Sigmoid colon (tissue), 7 donors: Measurements from ENCODE around the gene MAP3K14. TPM values are rescaled to one million over a fixed set of nuclear protein-coding genes. Genes with fewer than 3 reads are reported as not detected.

ENCODE experiments used
- DNase-seq: peaks from one replicate; pipeline ENCODE4 v3.0.0-alpha.2; 2019
- H3K27ac ChIP-seq, 4 donors: fragments of 200-600 bp; sonication (generic); one replicate each; pipeline ENCODE4 v1.5.1; 2016 to 2019; ENCODE audit warnings: mild to moderate bottlenecking in 1 of 4
- H3K27me3 ChIP-seq, 3 donors: fragments of 200-600 bp; sonication (generic); one replicate each; pipeline ENCODE4 v1.5.1; 2019; ENCODE audit warnings: mild to moderate bottlenecking in 1 of 3
- H3K36me3 ChIP-seq, 4 donors: fragments of 200-600 bp; sonication (generic); one replicate each; pipeline ENCODE4 v1.5.1; 2016 to 2019
- H3K4me1 ChIP-seq, 4 donors: fragments of 200-600 bp; sonication (generic); one replicate each; pipeline ENCODE4 v1.5.1; 2017 to 2019
- H3K4me3 ChIP-seq, 4 donors: fragments of 200-600 bp; sonication (generic); one replicate each; pipeline ENCODE4 v1.5.1; 2017 to 2019; ENCODE audit warnings: mild to moderate bottlenecking in 2 of 4, moderate library complexity in 1 of 4
- H3K9me3 ChIP-seq, 4 donors: fragments of 200-600 bp in 3 of 4; sonication (generic) in 3 of 4; one replicate each; pipeline versions ENCODE4 v1.5.1 to v1.6.1; 2013 to 2019
- CTCF ChIP-seq, 4 experiments: fragments of 450-650 bp in 3 of 4; fragments of 200-600 bp in 1 of 4; IDR thresholded peaks; one replicate each; pipeline ENCODE4 v1.5.1; 2016 to 2019; ENCODE audit warnings: antibody characterized with exemption in 4 of 4, mild to moderate bottlenecking in 3 of 4, moderate library complexity in 2 of 4
- EP300 ChIP-seq, 4 donors: sonication (generic); formaldehyde crosslinking; IDR thresholded peaks; one replicate each; pipeline ENCODE4 v1.6.1; 2017; ENCODE audit warnings: antibody characterized with exemption in 4 of 4
- POLR2A ChIP-seq, 2 donors: fragments of 450-650 bp; IDR thresholded peaks; one replicate each; pipeline ENCODE4 v1.6.1; 2016; ENCODE audit warnings: antibody characterized with exemption in 2 of 2, mild to moderate bottlenecking in 2 of 2, moderate library complexity in 2 of 2
- POLR2AphosphoS5 ChIP-seq, 4 donors: sonication (generic); formaldehyde crosslinking; IDR thresholded peaks; one replicate each; pipeline ENCODE4 v1.6.1; 2017; ENCODE audit warnings: antibody characterized with exemption in 4 of 4
- WGBS, 2 donors: extraction: QIAGEN DNeasy Blood & Tissue Kit; methylation state at CpG; one replicate each; pipeline ENCODE4 v1.1.7; 2013; 5-methylcytosine and 5-hydroxymethylcytosine counted together
- intact Hi-C: fragments of 100-400 bp; cut with DNase I; formaldehyde crosslinking; loops from one replicate; pipeline ENCODE4 v1.15.1; 2023
- polyA plus RNA-seq, 3 donors: library from polyadenylated mRNA; stranded (reverse); fragments of 200-250 nt; gene quantifications; one replicate each; pipeline ENCODE4 v1.2.3, GENCODE V29; 2013
- total RNA-seq, 4 donors: library from RNA; depleted of rRNA; stranded (reverse); fragments of >200 nt; gene quantifications; one replicate each; pipeline ENCODE4 v1.1.0, GENCODE V29; 2016
- donor health status: healthy with polysubstance abuse.
- donor health status: Bipolar disorder and iron deficiency.
- donor health status: healthy.

Gene MAP3K14
- total and polyA plus RNA-seq, 7 donors: 7.2 to 28.5 (median 11.1) TPM

DNA sequence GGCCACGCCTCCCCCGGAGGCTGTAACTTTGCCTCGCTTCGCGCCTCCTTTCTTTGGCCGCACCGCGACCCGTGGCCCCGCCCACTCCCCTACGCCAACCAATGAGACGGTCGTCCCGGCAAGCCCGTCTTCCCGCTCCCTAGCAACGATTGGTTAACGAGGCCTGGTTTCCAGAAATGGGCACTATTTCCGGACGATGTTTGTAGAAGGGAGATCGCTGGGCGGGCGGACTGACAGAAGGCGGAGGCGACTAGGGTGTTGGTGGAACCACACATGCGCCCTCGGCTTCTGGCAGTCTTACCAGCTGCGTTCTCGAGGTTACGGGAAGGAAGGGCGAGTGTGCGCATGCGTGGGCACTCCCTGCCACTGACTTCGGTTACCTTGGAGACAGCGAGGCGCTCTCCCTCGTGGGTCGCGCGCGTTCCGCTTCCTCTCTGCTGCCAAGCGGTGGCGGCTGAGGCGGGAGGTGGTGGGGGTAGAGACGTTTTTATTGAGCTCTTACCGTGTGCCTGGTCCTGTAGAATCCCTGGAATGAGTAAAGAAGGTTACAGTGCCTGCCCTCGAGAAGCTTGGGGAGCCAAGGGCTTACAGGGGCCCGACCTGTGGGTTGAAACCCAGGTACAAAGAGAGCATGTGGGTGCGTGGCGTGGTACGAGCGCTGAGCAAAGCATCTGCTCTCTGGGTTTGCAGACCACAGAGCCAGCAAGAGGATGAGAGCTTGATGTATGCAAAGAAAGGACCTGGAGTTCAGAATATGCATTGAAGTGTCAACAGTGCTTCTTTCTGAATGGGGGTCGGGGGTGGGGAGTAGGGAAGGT is 500 bp upstream of the MAP3K14 start:
- H3K4me3 ChIP-seq: peak overlapping the region; percentile 26 to 93 (median 86)
- H3K4me1 ChIP-seq: peaks cover 2 to 88% (median 72%) of the 10 kb centered on the region in 4 donors
- no peaks in the 10 kb centered on the region for H3K36me3 ChIP-seq
- whole genome bisulfite sequencing, 2 donors: 0 to 1% methylated on average over 54 of the region's 54 CpGs
- intact Hi-C loops: loop anchor here (2.0 to 5.0 kb wide), 3 partner anchors 41 to 170 kb away; partner anchors contain the start of genes FMNL1 and HEXIM1
- peak overlapping the region; percentile 95 to 98 (median 97) for H3K27ac ChIP-seq
- H3K9me3 ChIP-seq: no peaks in the 10 kb centered on the region
- peak in 1 of 4 donors; percentile 39 for TF ChIP-seq EP300 (IDR thresholded peaks at IDR 0.05)
- no peak for TF ChIP-seq CTCF (IDR thresholded peaks at IDR 0.05)
- peak in 1 of 2 donors; percentile 33 for TF ChIP-seq POLR2A (IDR thresholded peaks at IDR 0.05)
- peak; percentile 47 to 94 (median 76) for TF ChIP-seq POLR2AphosphoS5 (IDR thresholded peaks at IDR 0.05)
- H3K27me3 ChIP-seq: no peaks in the 10 kb centered on the region
- DNase-seq: peak; percentile 100

- H3K36me3 ChIP-seq: no peaks in the 10 kb centered on the region
- DNase-seq: no peak
- 2 to 5% methylated on average over 13 of the region's 13 CpGs for WGBS, 2 donors
- H3K4me1 ChIP-seq: peaks cover 2 to 90% (median 76%) of the 10 kb centered on the region in 4 donors
- intact Hi-C loops: loop anchor here (2.0 to 5.0 kb wide), 3 partner anchors 39 to 169 kb away; partner anchors contain the start of genes FMNL1 and HEXIM1
- H3K27me3 ChIP-seq: no peaks in the 10 kb centered on the region
- H3K9me3 ChIP-seq: no peaks in the 10 kb centered on the region
- peak overlapping the region; percentile 95 to 98 (median 97) for H3K27ac ChIP-seq
- TF ChIP-seq POLR2AphosphoS5 (IDR thresholded peaks at IDR 0.05): no peak
- TF ChIP-seq EP300 (IDR thresholded peaks at IDR 0.05): no peak
- no peak for TF ChIP-seq POLR2A (IDR thresholded peaks at IDR 0.05)
- TF ChIP-seq CTCF (IDR thresholded peaks at IDR 0.05): no peak
- H3K4me3 ChIP-seq: peak overlapping the region; percentile 70 to 93 (median 86)
Observed at GRCh38 chr17:45315648-45316433, 979 bp downstream of the MAP3K14 start.

GRCh38 chr17:45314741-45315647 is 1.8 kb downstream of the MAP3K14 start:
- TF ChIP-seq POLR2AphosphoS5 (IDR thresholded peaks at IDR 0.05): peak in 3 of 4 donors; percentile 19 to 73 (median 66)
- no peak for TF ChIP-seq CTCF (IDR thresholded peaks at IDR 0.05)
- Histone ChIP-seq H3K9me3 (no peaks in the 10 kb centered on the region), H3K27ac (peak overlapping the region; percentile 95 to 98 (median 97)), H3K36me3 (no peaks in the 10 kb centered on the region), H3K4me1 (peaks cover 2 to 90% (median 76%) of the 10 kb centered on the region in 4 donors), H3K27me3 (no peaks in the 10 kb centered on the region), H3K4me3 (peak overlapping the region; percentile 70 to 93 (median 86))
- no peak for DNase-seq
- intact Hi-C loops: loop anchor here (5.0 kb wide), 2 partner anchors 93 to 168 kb away; partner anchors contain the start of genes FMNL1 and HEXIM1
- 7 to 24% methylated on average over 11 of the region's 11 CpGs for WGBS, 2 donors
